H1 (cell line): ENCODE measurements around the gene MRAP.
A peak's percentile ranks its signal among the peaks of the same experiment; 100 is the strongest.

ENCODE experiments used
- CTCF ChIP-seq, 3 experiments: IDR thresholded peaks; 1 replicate in 2 of 3; 2 replicates in 1 of 3; pipeline versions ENCODE4 v1.5.1 to v1.6.1; 2011; ENCODE audit warnings: low read length in 3 of 3, mild to moderate bottlenecking in 3 of 3, inconsistent platforms in 2 of 3, low read depth in 1 of 3, moderate library complexity in 1 of 3; ENCODE audit not compliant: insufficient read depth in 1 of 3; ENCODE audit errors: control extremely low read depth in 1 of 3
- JUND ChIP-seq: IDR thresholded peaks from 2 replicates; pipeline ENCODE4 v1.6.1; 2011; ENCODE audit warnings: mild to moderate bottlenecking, improper control_type of control experiment, low read length
- KDM1A ChIP-seq: fragments of 200-600, 300-600 bp; sonication (generic); IDR thresholded peaks from 2 replicates; pipeline ENCODE4 v1.7.1; 2016; ENCODE audit warnings: mild to moderate bottlenecking, low read length, borderline replicate concordance
- NRF1 ChIP-seq: IDR thresholded peaks from 2 replicates; pipeline ENCODE4 v1.6.1; 2011; ENCODE audit warnings: mild to moderate bottlenecking, low read depth, low read length, improper control_type of control experiment
- POLR2A ChIP-seq, 2 experiments: IDR thresholded peaks; 1 replicate in 1 of 2; 2 replicates in 1 of 2; pipeline ENCODE4 v1.6.1; 2011; ENCODE audit warnings: low read depth in 2 of 2, low read length in 2 of 2, mild to moderate bottlenecking in 2 of 2; ENCODE audit errors: control extremely low read depth in 1 of 2
- POLR2AphosphoS5 ChIP-seq: IDR thresholded peaks from 2 replicates; pipeline ENCODE4 v1.6.1; 2011; ENCODE audit warnings: low read depth, low read length
- ZNF274 ChIP-seq: IDR thresholded peaks from 2 replicates; pipeline ENCODE4 v1.7.0; 2012; ENCODE audit warnings: low read length, borderline replicate concordance; ENCODE audit errors: extremely low read depth
- TF ChIP-seq, protein P1 (sequence below): IDR thresholded peaks from 2 replicates; pipeline ENCODE4 v1.6.1; 2012; ENCODE audit warnings: inconsistent platforms

GRCh38 chr21:32300117-32300681 lies 1.5 kb downstream of the MRAP start:
- TF ChIP-seq CTCF (IDR thresholded peaks at IDR 0.05; ENCODE audit: control extremely low read depth in 1 of 3, insufficient read depth in 1 of 3, low read depth in 1 of 3, low read length in 3 of 3), result no peak
- no peak for TF ChIP-seq ZNF274
- TF ChIP-seq NRF1, result no peak
- no peak for TF ChIP-seq JUND
- peak; percentile 40; the same call in 1 of the 2 replicates for TF ChIP-seq POLR2AphosphoS5
- no peak for TF ChIP-seq POLR2A (IDR thresholded peaks at IDR 0.05; ENCODE audit: control extremely low read depth in 1 of 2, low read depth in 2 of 2, low read length in 2 of 2)
- TF ChIP-seq, protein P1, sequence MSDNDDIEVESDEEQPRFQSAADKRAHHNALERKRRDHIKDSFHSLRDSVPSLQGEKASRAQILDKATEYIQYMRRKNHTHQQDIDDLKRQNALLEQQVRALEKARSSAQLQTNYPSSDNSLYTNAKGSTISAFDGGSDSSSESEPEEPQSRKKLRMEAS, result no peak
- TF ChIP-seq KDM1A, result no peak
